H1 (cell line): ENCODE data around the gene GALNT17. TPM values are rescaled to one million over a fixed set of nuclear protein-coding genes. Genes with fewer than 3 reads are reported as not detected.

ENCODE experiments used
- CTCF ChIA-PET: fragments of 300-600 bp; sonication (Branson Sonifier 250); formaldehyde crosslinking; loops from one replicate; lab custom pipeline; 2021; ENCODE audit not compliant: partially characterized antibody; lab: Charles Lee
- POLR2A ChIA-PET: fragments of 300-600 bp; sonication (Branson Sonifier 250); formaldehyde crosslinking; loops from one replicate; lab custom pipeline; 2021; ENCODE audit warnings: inconsistent platforms; ENCODE audit not compliant: partially characterized antibody; lab: Charles Lee
- DNase-seq, 2 experiments: peaks; one replicate each; pipeline versions ENCODE4 v3.0.0 to v3.0.0-alpha.2; 2010 to 2022; ENCODE audit warnings: low spot score in 2 of 2, low read depth in 1 of 2, mixed read lengths in 1 of 2
- FAIRE-seq: peaks from 2 replicates; lab custom pipeline; 2011; peaks lifted over from hg19 to GRCh38; lab: Jason Lieb, UNC
- H2AFZ ChIP-seq: 2 replicates; pipeline ENCODE4 v1.8.1; 2012; ENCODE audit warnings: low read length, inconsistent platforms
- H2AK5ac ChIP-seq: 2 replicates; pipeline ENCODE4 v1.6.1; 2013; ENCODE audit warnings: low read depth, low read length
- H2BK120ac ChIP-seq: replicated peaks from 2 replicates; pipeline ENCODE3; 2013; ENCODE audit warnings: low read depth, low read length, inconsistent platforms
- H2BK12ac ChIP-seq: 2 replicates; pipeline ENCODE4 v1.6.1; 2013; ENCODE audit warnings: low read depth, low read length
- H2BK15ac ChIP-seq: 2 replicates; pipeline ENCODE4 v1.6.1; 2013; ENCODE audit warnings: low read length
- H2BK20ac ChIP-seq: 2 replicates; pipeline ENCODE4 v1.6.1; 2013; ENCODE audit warnings: low read length
- H2BK5ac ChIP-seq: 2 replicates; pipeline ENCODE4 v1.6.1; 2013; ENCODE audit warnings: low read depth, low read length
- H3K14ac ChIP-seq: 2 replicates; pipeline ENCODE4 v1.6.1; 2013; ENCODE audit warnings: inconsistent platforms; ENCODE audit not compliant: insufficient read length
- H3K18ac ChIP-seq: 2 replicates; pipeline ENCODE4 v1.6.1; 2013; ENCODE audit warnings: low read length; ENCODE audit errors: extremely low read depth
- H3K23ac ChIP-seq: 2 replicates; pipeline ENCODE4 v1.6.1; 2013; ENCODE audit warnings: inconsistent platforms; ENCODE audit not compliant: insufficient read length
- H3K23me2 ChIP-seq: 2 replicates; pipeline ENCODE4 v1.6.1; 2013; ENCODE audit warnings: low read depth, low read length
- H3K27ac ChIP-seq: 2 replicates; pipeline ENCODE4 v1.6.1; 2011; ENCODE audit warnings: low read depth, low read length, inconsistent platforms
- H3K27me3 ChIP-seq, 4 experiments: replicated peaks in 1 of 4; 1 replicate in 1 of 4; 2 replicates in 3 of 4; pipeline versions ENCODE4 v1.6.1 to v1.8.1; 2011 to 2013; ENCODE audit warnings: low read length in 3 of 4, mild to moderate bottlenecking in 3 of 4, inconsistent platforms in 2 of 4, mixed read lengths in 2 of 4, moderate library complexity in 1 of 4; ENCODE audit not compliant: control insufficient read depth in 3 of 4, insufficient read depth in 3 of 4; ENCODE audit errors: extremely low read depth in 1 of 4
- H3K36me3 ChIP-seq, 4 experiments: 2 replicates each; pipeline versions ENCODE4 v1.6.1 to v1.8.1; 2011 to 2013; ENCODE audit warnings: mild to moderate bottlenecking in 4 of 4, low read length in 3 of 4, moderate library complexity in 2 of 4, control low read depth in 1 of 4, inconsistent platforms in 1 of 4; ENCODE audit not compliant: insufficient read depth in 4 of 4, control insufficient read depth in 2 of 4
- H3K4ac ChIP-seq: replicated peaks from 2 replicates; pipeline ENCODE3; 2013; ENCODE audit warnings: low read length, low read depth, mixed read lengths, inconsistent platforms; ENCODE audit not compliant: insufficient read length
- H3K4me1 ChIP-seq, 4 experiments: replicated peaks in 1 of 4; 1 replicate in 1 of 4; 2 replicates in 3 of 4; pipeline versions ENCODE4 v1.6.1 to v1.8.1; 2011 to 2013; ENCODE audit warnings: low read length in 3 of 4, inconsistent platforms in 2 of 4, mixed read lengths in 1 of 4; ENCODE audit not compliant: insufficient read depth in 4 of 4, control insufficient read depth in 3 of 4
- H3K4me2 ChIP-seq, 2 experiments: 2 replicates each; pipeline versions ENCODE4 v1.6.1 to v1.8.1; 2011 to 2013; ENCODE audit warnings: low read depth in 2 of 2, low read length in 2 of 2, control low read depth in 1 of 2, inconsistent platforms in 1 of 2, mild to moderate bottlenecking in 1 of 2; ENCODE audit not compliant: insufficient read depth in 1 of 2
- H3K4me3 ChIP-seq, 4 experiments: fragments of 200-600, 300-600 bp in 1 of 4; sonication (generic), shearing (Covaris generic), sonication (Bioruptor Twin) in 1 of 4; 2 replicates each; pipeline versions ENCODE4 v1.5.1 to v1.8.1; 2011 to 2016; ENCODE audit warnings: low read length in 4 of 4, low read depth in 3 of 4, control low read depth in 2 of 4, inconsistent platforms in 2 of 4, mild to moderate bottlenecking in 2 of 4, mixed read lengths in 1 of 4, moderate library complexity in 1 of 4; ENCODE audit not compliant: insufficient read depth in 2 of 4; ENCODE audit errors: extremely low read depth in 1 of 4
- H3K56ac ChIP-seq: replicated peaks from 2 replicates; pipeline ENCODE3; 2013; ENCODE audit warnings: low read depth, mild to moderate bottlenecking, mixed read lengths, low read length, inconsistent platforms; ENCODE audit not compliant: insufficient read length
- H3K79me1 ChIP-seq: 2 replicates; pipeline ENCODE4 v1.6.1; 2013; ENCODE audit warnings: low read depth, low read length, control low read depth
- H3K79me2 ChIP-seq, 2 experiments: 2 replicates each; pipeline versions ENCODE4 v1.6.1 to v1.8.1; 2012 to 2013; ENCODE audit warnings: low read length in 2 of 2, mild to moderate bottlenecking in 2 of 2, inconsistent platforms in 1 of 2; ENCODE audit not compliant: insufficient read depth in 2 of 2, control insufficient read depth in 1 of 2
- H3K9ac ChIP-seq, 4 experiments: replicated peaks in 1 of 4; 1 replicate in 1 of 4; 2 replicates in 3 of 4; pipeline versions ENCODE4 v1.6.1 to v1.8.1; 2011 to 2013; ENCODE audit warnings: low read depth in 3 of 4, low read length in 3 of 4, control low read depth in 2 of 4, mild to moderate bottlenecking in 2 of 4, moderate library complexity in 2 of 4, inconsistent platforms in 1 of 4; ENCODE audit errors: extremely low read depth in 1 of 4
- H3K9me3 ChIP-seq, 2 experiments: 2 replicates each; pipeline versions ENCODE4 v1.6.1 to v1.8.1; 2012 to 2013; ENCODE audit warnings: mild to moderate bottlenecking in 2 of 2, moderate library complexity in 2 of 2, control low read depth in 1 of 2, inconsistent platforms in 1 of 2, low read depth in 1 of 2, low read length in 1 of 2, mixed read lengths in 1 of 2; ENCODE audit not compliant: insufficient read depth in 2 of 2
- H4K20me1 ChIP-seq, 2 experiments: replicated peaks in 1 of 2; 2 replicates each; pipeline versions ENCODE3 to v1.8.1; 2011 to 2013; ENCODE audit warnings: inconsistent platforms in 2 of 2, low read length in 2 of 2, mild to moderate bottlenecking in 1 of 2; ENCODE audit not compliant: insufficient read depth in 2 of 2, control insufficient read depth in 1 of 2
- H4K5ac ChIP-seq: 2 replicates; pipeline ENCODE4 v1.6.1; 2013; ENCODE audit warnings: low read length, low read depth, mixed read lengths, inconsistent platforms; ENCODE audit not compliant: insufficient read length
- H4K8ac ChIP-seq: 2 replicates; pipeline ENCODE4 v1.8.0; 2013; ENCODE audit warnings: mild to moderate bottlenecking, moderate library complexity, low read length, inconsistent platforms; ENCODE audit not compliant: insufficient read depth; ENCODE audit errors: extremely low read depth
- H4K91ac ChIP-seq: replicated peaks from 2 replicates; pipeline ENCODE3; 2013; ENCODE audit warnings: low read length, mixed read lengths, inconsistent platforms; ENCODE audit not compliant: insufficient read length
- ASH2L ChIP-seq: fragments of 200-600, 300-600 bp; sonication (generic); IDR thresholded peaks from one replicate; pipeline ENCODE4 v1.7.1; 2017; ENCODE audit warnings: low read length
- CTCF ChIP-seq, 3 experiments: IDR thresholded peaks; 1 replicate in 2 of 3; 2 replicates in 1 of 3; pipeline versions ENCODE4 v1.5.1 to v1.6.1; 2011; ENCODE audit warnings: low read length in 3 of 3, mild to moderate bottlenecking in 3 of 3, inconsistent platforms in 2 of 3, low read depth in 1 of 3, moderate library complexity in 1 of 3; ENCODE audit not compliant: insufficient read depth in 1 of 3; ENCODE audit errors: control extremely low read depth in 1 of 3
- TAF1 ChIP-seq: IDR thresholded peaks from 2 replicates; pipeline ENCODE4 v1.6.1; 2011; ENCODE audit warnings: mild to moderate bottlenecking, low read depth, low read length
- YY1 ChIP-seq: IDR thresholded peaks from 2 replicates; pipeline ENCODE4 v1.6.1; 2011; ENCODE audit warnings: low read depth, mild to moderate bottlenecking, low read length
- WGBS, 2 experiments: shearing (Covaris generic) in 1 of 2; methylation state at CpG; one replicate each; pipeline versions ENCODE4 v1.1.6 to v1.1.7; 2013 to 2015; ENCODE audit warnings: low lambda C conversion rate in 2 of 2, mixed read lengths in 2 of 2, inconsistent platforms in 1 of 2, low coverage in 1 of 2, missing lambda C conversion rate in 1 of 2; ENCODE audit not compliant: insufficient replicate concordance in 2 of 2, insufficient coverage in 1 of 2, insufficient read length in 1 of 2; ENCODE audit errors: extremely low coverage in 1 of 2, missing lambda C conversion rate in 1 of 2; 5-methylcytosine and 5-hydroxymethylcytosine counted together
- polyA plus RNA-seq, 7 experiments: library from polyadenylated mRNA; depleted of rRNA in 3 of 7; stranded (reverse) in 5 of 7; unstranded in 2 of 7; fragments of >200 nt in 5 of 7; fragments of 200-250 nt in 2 of 7; gene quantifications; 1 replicate in 5 of 7; 2 replicates in 1 of 7; 4 replicates in 1 of 7; pipeline versions ENCODE4 v1.2.1 to v1.2.3, GENCODE V29; 2011 to 2013; ENCODE audit warnings: missing spikeins in 2 of 7, mixed read lengths in 2 of 7
- total RNA-seq: library from RNA; stranded (reverse); fragmentation: NEBNext Ultra II Directional; extraction: Animal tissue kit (Norgen Biotek cat#: 25700); gene quantifications from 2 replicates; pipeline ENCODE4 v1.2.1, GENCODE V29; 2021

The GALNT17 gene
- total and polyA plus RNA-seq, 2 of the 8 experiments (the other 6 are each of a cell fraction or from before 2014, with no cell fraction given), result 37.7 to 47.0 TPM

DNA sequence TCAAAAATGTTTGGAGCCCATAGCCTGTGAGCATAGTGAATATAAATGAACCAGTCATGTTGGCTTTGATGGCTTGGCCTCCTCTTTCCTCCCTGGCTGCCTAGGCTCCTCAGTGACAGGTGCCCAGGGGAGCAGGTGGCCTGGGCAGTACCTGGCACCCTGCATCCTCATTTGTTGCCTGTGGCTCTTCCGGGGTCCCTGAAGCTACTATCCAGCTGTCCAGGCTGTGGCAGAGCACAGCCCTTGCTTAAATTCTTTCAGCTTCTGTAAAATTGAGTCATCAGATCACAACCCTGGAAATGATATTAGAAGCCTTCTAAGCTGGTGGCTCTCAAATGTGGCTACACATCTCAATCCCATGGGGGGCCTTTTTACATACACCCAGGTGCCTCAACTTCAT, 525.4 kb downstream of the GALNT17 start:
- H3K14ac ChIP-seq, result no peak overlapping the region
- H3K23ac ChIP-seq, result no peak overlapping the region
- H2BK20ac ChIP-seq, result no peak overlapping the region
- H2AK5ac ChIP-seq, result no peak overlapping the region
- 94% methylated on average over 1 of the region's 1 CpG; no CpG with 5 or more reads in 1 of the 2 experiments for WGBS, 2 experiments
- H3K79me2 ChIP-seq, result no peaks in the 10 kb centered on the region
- no peak overlapping the region for H2BK5ac ChIP-seq
- no peaks in the 10 kb centered on the region; a peak in 1 of 8 replicates for H3K36me3 ChIP-seq
- FAIRE-seq, result no peak
- H2BK120ac ChIP-seq, result no peak overlapping the region
- no peaks in the 10 kb centered on the region for H3K9me3 ChIP-seq
- H3K56ac ChIP-seq, result no peak overlapping the region
- no peak overlapping the region for H4K8ac ChIP-seq
- H3K79me1 ChIP-seq, result no peaks in the 10 kb centered on the region; the same call in 1 of the 2 replicates
- no peaks in the 10 kb centered on the region for H3K23me2 ChIP-seq
- H3K9ac ChIP-seq, result no peak overlapping the region
- POLR2A ChIA-PET, result no interaction called here
- H4K5ac ChIP-seq, result no peak overlapping the region
- H3K27ac ChIP-seq, result no peak overlapping the region
- H2BK15ac ChIP-seq, result no peak overlapping the region
- no peak for DNase-seq
- no peak overlapping the region for H3K18ac ChIP-seq
- no peak overlapping the region for H2BK12ac ChIP-seq
- H2AFZ ChIP-seq, result no peak overlapping the region
- H4K91ac ChIP-seq, result no peak overlapping the region
- no peaks in the 10 kb centered on the region for H4K20me1 ChIP-seq
- no peaks in the 10 kb centered on the region for H3K27me3 ChIP-seq
- H3K4me3 ChIP-seq, result no peak overlapping the region
- no peak overlapping the region for H3K4me2 ChIP-seq
- no peak overlapping the region for H3K4ac ChIP-seq
- TF ChIP-seq CTCF (IDR thresholded peaks at IDR 0.05; ENCODE audit: control extremely low read depth in 1 of 3, insufficient read depth in 1 of 3, low read depth in 1 of 3, low read length in 3 of 3), result no peak
- no peak for TF ChIP-seq ASH2L
- no peak for TF ChIP-seq TAF1
- TF ChIP-seq YY1, result no peak
- TF ChIP-seq, all 59 proteins: peak for 0
- H3K4me1 ChIP-seq, result peaks cover 0 to 3% (median 2%) of the 10 kb centered on the region in 4 experiments; a peak in 4 of 7 replicates
- CTCF ChIA-PET, result no interaction called here
